Stimulated activated CD8-positive, alpha-beta memory T cell treated with anti-CD3 and anti-CD28 coated beads, Interleukin-7, amount 100 ng/mL, for 24 hours (primary cell): Measurements from ENCODE around the gene REEP1.

ENCODE experiments used
- DNase-seq: peaks from one replicate; pipeline ENCODE4 v3.0.0-alpha.2; 2020; ENCODE audit warnings: low read depth

The REEP1 gene

DNA sequence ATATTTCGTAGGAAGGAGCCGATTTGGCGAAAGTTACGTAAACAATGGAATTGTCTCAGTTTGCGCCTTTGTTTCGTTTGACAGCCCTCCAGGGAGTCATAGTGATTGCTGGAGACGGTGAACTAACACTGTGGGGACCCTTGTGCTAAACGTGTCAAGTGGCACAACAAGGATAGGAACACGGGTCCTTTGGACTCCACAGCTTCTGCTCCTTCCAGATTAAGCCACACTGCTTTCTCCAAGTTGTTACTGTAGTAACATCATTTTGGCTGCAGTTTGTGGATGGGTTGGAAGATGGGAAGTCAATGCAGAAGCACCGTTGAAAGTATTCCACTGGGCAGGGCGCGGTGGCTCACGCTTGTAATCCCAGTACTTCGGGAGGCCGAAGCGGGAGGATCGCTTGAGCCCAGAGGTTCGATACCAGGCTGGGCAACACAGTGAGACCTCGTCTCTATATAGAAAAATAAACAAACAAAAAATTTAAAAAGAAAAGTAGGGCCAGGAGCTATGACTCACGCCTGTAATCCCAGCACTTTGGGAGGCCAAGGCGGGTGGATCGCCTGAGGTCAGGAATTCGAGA, 141.5 kb downstream of the REEP1 start:
- no peak for DNase-seq

DNA sequence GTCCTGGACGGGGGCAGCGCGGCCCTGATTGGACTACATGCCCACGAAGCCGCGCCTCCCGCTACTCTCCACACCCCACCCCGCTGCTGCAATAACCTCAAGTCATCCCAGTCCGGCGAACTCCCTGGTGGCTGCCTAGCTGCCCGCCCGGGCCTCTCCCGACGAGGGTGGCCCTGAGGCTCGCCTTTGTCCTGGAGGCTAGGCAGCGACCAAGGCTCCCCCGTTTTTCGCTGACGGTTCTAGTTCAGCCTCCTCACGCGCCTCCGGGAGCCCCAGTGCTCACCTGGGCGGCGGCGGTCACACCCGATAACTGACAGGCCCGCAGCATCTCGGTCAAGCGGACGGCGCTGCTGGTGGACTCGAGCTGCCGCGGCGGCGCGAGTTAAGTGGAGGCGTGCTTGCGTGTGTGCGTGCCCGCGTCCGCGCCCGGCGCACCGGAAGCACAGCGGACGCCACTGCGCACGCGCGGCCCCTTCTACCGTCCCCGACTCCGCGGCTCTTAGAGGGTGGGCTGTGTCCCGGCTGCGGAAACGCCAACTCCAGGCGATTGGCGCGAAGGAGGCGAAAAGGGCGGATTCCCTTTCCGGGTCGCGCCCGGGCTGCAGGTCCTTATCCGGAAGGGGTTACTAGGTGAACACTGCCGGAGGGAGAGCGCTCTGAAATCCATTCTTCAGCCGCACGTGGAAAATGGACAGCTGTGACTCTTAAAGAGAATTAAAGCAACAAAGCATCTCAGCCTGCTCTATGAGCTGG, 142.2 kb downstream of the REEP1 start, which contains the start of gene IMMT:
Gene IMMT, minus strand, starts transcription at position 408 of the 753 bp plus-strand sequence. Its CDS starts 80 bp downstream, at position 328.
- peak; percentile 89 for DNase-seq

GRCh38 chr2:86194751-86195054, 142.7 kb downstream of the REEP1 start:
- peak; percentile 82 for DNase-seq

GRCh38 chr2:86193901-86194567, 143.4 kb downstream of the REEP1 start:
- DNase-seq: no peak

DNA sequence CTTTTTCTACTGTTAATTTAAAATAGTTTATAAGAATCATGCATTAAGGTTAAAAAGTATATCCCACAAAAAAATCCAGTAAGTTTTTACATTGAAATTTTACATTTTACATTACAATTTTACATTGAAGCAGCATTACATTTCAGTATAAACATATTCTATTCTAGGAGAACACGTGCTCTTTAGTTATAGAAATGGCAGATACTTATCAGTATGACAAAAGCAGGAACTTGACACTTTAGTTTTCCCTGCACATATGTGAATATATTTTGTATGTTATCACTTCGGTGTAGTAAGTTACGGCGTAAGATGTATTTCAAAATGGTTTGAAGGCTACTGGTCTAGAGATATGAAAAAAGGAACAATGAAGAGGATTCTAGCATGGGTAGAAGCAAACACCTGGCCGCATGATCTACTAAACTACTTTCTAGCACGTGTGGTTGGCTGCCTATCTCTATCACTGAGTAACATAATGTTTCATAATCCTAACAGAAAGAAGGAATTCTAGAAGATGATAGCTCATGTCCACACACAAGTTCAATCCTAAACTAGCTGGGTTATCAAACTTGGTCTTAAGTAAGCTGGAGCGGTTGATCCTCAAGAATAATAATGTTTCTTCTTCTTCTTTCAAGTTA, 147.5 kb downstream of the REEP1 start:
- no peak for DNase-seq

DNA sequence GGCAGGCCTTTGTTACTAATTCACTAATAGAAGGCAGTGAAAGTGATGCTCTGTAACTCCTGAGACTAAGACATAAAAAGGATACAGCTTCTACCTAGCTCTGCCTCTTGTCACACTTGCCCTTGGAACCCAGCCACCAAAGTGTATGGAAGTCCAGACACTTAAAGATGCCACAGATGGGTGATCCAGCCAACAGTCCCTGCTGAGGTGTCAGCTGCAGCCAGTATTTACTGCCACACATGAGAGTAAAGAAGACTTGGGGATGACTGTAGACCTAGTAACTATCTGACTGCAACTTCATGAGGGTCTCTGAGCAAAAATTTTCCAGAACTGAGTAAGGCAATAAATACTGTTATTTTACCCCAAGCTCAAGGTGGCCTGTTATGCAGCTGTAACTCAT, 151.0 kb downstream of the REEP1 start:
- no peak for DNase-seq

GRCh38 chr2:86185517-86186212, 151.8 kb downstream of the REEP1 start:
- no peak for DNase-seq

- DNase-seq: no peak
These were observed 160.8 kb downstream of the REEP1 start for GRCh38 chr2:86176597-86176996.

DNA sequence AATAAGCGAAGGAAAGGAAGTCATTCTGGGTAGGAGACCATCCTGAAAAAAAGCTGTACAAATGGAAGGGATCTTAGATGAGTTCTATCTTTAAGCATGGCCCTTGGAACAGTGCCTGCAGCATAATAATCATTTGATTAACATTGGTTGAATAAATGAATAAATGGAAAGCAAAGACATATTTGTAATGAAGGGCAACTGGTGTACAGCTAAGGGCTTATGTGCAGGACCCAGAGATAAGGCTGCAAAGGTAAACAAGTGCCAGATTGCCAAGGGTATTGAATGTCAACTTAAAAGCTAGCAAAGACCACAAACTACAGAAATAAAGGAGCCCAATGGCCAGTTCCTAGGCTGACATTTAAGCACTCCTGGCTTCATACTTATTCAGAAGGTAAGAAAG, 161.6 kb downstream of the REEP1 start:
- no peak for DNase-seq

DNA sequence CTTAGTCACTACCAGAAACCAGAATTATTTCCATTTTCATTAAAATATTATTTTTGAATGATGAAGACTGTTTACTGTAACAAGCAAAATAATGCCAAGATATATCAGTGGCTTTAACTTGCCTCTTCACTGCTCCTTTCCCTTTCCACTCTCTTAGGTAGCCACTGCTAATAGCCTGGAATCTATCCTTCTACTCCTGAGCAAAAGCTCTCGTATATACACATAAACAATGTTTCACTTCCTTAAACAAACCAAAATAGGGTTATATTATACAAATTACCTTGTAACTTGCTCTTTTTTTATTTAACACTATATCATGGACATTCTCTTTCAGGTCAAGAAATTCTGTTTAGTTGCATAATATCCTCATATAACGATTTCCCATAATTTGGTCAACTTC, 163.0 kb downstream of the REEP1 start:
- DNase-seq: no peak

- DNase-seq: no peak
These were observed 164.8 kb downstream of the REEP1 start for GRCh38 chr2:86172610-86173009.

DNA sequence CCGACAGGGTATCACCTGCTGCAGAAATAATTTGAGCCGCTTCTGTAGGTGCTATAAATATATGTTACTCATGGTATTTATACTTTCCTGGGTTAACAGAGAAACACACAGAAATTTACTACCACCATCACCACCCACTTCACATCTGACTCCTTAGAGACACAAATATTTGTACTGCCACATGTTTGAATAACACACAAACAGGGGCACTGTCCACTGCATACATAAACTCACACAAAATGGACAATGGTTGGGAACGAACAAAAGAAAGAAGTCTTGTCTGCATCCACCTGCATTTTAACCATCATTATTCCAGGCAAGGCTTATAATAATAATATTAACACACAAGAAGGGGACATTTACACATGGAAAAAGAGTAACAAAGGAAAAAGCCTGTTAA, 166.1 kb downstream of the REEP1 start:
- DNase-seq: no peak

- DNase-seq: no peak
These were observed 167.0 kb downstream of the REEP1 start for GRCh38 chr2:86170449-86170848.
